ENCODE results near the gene ATAT1. TPM values are rescaled to one million over a fixed set of nuclear protein-coding genes. Genes with fewer than 3 reads are reported as not detected.
A peak's percentile ranks its signal among the peaks of the same experiment; 100 is the strongest.

Gene ATAT1
- total and polyA plus RNA-seq, 2 of the 13 experiments (the other 11 are each of a cell fraction or from before 2014, with no cell fraction given): 9.2 to 23.6 TPM

- no peak for TF ChIP-seq GMEB1 (CRISPR knock-in tag; IDR thresholded peaks at IDR 0.05; ENCODE audit: borderline replicate concordance)
- TF ChIP-seq ZNF878 (CRISPR knock-in tag; IDR thresholded peaks at IDR 0.05): no peak
- TF ChIP-seq SALL1 (CRISPR knock-in tag; IDR thresholded peaks at IDR 0.05): no peak
- TF ChIP-seq TBP (CRISPR knock-in tag; IDR thresholded peaks at IDR 0.05): no peak
- no peak for TF ChIP-seq ZBTB10 (CRISPR knock-in tag; IDR thresholded peaks at IDR 0.05; ENCODE audit: borderline replicate concordance)
- 0 out of 2 replicates have a peak, but pooled peaks have one; percentile 2 for TF ChIP-seq HNF4A (CRISPR knock-in tag; IDR thresholded peaks at IDR 0.05)
- no peak for TF ChIP-seq SNAPC2 (CRISPR knock-in tag; IDR thresholded peaks at IDR 0.05)
- no peak for TF ChIP-seq ZNF572 (CRISPR knock-in tag; IDR thresholded peaks at IDR 0.05)
- no peak for TF ChIP-seq ZNF891 (CRISPR knock-in tag; IDR thresholded peaks at IDR 0.05)
- TF ChIP-seq TOPORS (CRISPR knock-in tag; IDR thresholded peaks at IDR 0.05): no peak
- no peak for TF ChIP-seq THAP8 (CRISPR knock-in tag; IDR thresholded peaks at IDR 0.05; ENCODE audit: borderline replicate concordance)
- TF ChIP-seq KLF15 (CRISPR knock-in tag; IDR thresholded peaks at IDR 0.05; ENCODE audit: borderline replicate concordance): no peak
- no peak for TF ChIP-seq ARNT2 (CRISPR knock-in tag; IDR thresholded peaks at IDR 0.05; ENCODE audit: low read depth)
- 0 out of 2 replicates have a peak, but pooled peaks have one; percentile 1 for TF ChIP-seq NCOA2 (CRISPR knock-in tag; IDR thresholded peaks at IDR 0.05)
- TF ChIP-seq MXD4 (CRISPR knock-in tag; IDR thresholded peaks at IDR 0.05): no peak
- TF ChIP-seq BORCS8-MEF2B (CRISPR knock-in tag; IDR thresholded peaks at IDR 0.05): no peak
- no peak for TF ChIP-seq ATF6 (CRISPR knock-in tag; conservative IDR thresholded peaks at IDR 0.05)
- no peak for TF ChIP-seq MXI1 (IDR thresholded peaks at IDR 0.05; ENCODE audit: borderline replicate concordance, low read depth, low read length)
- 0 out of 2 replicates have a peak, but pooled peaks have one; percentile 4 for TF ChIP-seq SALL2 (CRISPR knock-in tag; IDR thresholded peaks at IDR 0.05)
- TF ChIP-seq RXRA (CRISPR knock-in tag; IDR thresholded peaks at IDR 0.05): no peak
- TF ChIP-seq CCAR2 (optimal IDR thresholded peaks at IDR 0.05; ENCODE audit: low read depth, low read length): no peak
- TF ChIP-seq SPEN (CRISPR knock-in tag; IDR thresholded peaks at IDR 0.05; ENCODE audit: low read depth): no peak
- 0 out of 2 replicates have a peak, but pooled peaks have one; percentile 7 for TF ChIP-seq MYPOP (CRISPR knock-in tag; IDR thresholded peaks at IDR 0.05)
Observed at GRCh38 chr6:30618270-30618797, 8.3 kb upstream of the ATAT1 start (continued).
